ENCODE results near the gene SLFNL1. TPM values are rescaled to one million over a fixed set of nuclear protein-coding genes. Genes with fewer than 3 reads are reported as not detected.

SLFNL1 gene
- total RNA-seq, 1 donor from 2014 or later, result 1.3 TPM

- TF ChIP-seq CTCF (IDR thresholded peaks at IDR 0.05; ENCODE audit: unreplicated experiment), result no peak
- H3K9me3 Mint-ChIP-seq, result no peaks in the 10 kb centered on the region
- DNase-seq (ENCODE audit: low spot score in 2 of 2, unreplicated experiment in 2 of 2), result no peak
- H3K36me3 Mint-ChIP-seq, result peaks cover 30% of the 10 kb centered on the region
- no peak overlapping the region for H3K27ac Mint-ChIP-seq
- no peak overlapping the region for H3K4me3 Mint-ChIP-seq
- H3K4me1 Mint-ChIP-seq, result no peaks in the 10 kb centered on the region
- H3K27me3 Mint-ChIP-seq (ENCODE audit: low read depth), result no peaks in the 10 kb centered on the region
These were observed 4.7 kb upstream of the SLFNL1 start for GRCh38 chr1:41025979-41026819.

GRCh38 chr1:41024953-41025352, 3.4 kb upstream of the SLFNL1 start:
- Mint-ChIP-seq H3K4me3 (no peak overlapping the region), H3K9me3 (no peaks in the 10 kb centered on the region), H3K27ac (no peak overlapping the region), H3K4me1 (no peaks in the 10 kb centered on the region), H3K36me3 (peaks cover 23% of the 10 kb centered on the region), H3K27me3 (ENCODE audit: low read depth) (no peaks in the 10 kb centered on the region)
- DNase-seq (ENCODE audit: low spot score in 2 of 2, unreplicated experiment in 2 of 2), result no peak
- TF ChIP-seq CTCF (IDR thresholded peaks at IDR 0.05; ENCODE audit: unreplicated experiment), result no peak

GRCh38 chr1:41023279-41023990, 1.9 kb upstream of the SLFNL1 start:
- no peaks in the 10 kb centered on the region for H3K27me3 Mint-ChIP-seq (ENCODE audit: low read depth)
- DNase-seq (ENCODE audit: low spot score in 2 of 2, unreplicated experiment in 2 of 2), result no peak
- no peaks in the 10 kb centered on the region for H3K4me1 Mint-ChIP-seq
- H3K4me3 Mint-ChIP-seq, result no peak overlapping the region
- peaks cover 15% of the 10 kb centered on the region for H3K36me3 Mint-ChIP-seq
- no peaks in the 10 kb centered on the region for H3K9me3 Mint-ChIP-seq
- TF ChIP-seq CTCF (IDR thresholded peaks at IDR 0.05; ENCODE audit: unreplicated experiment), result no peak
- no peak overlapping the region for H3K27ac Mint-ChIP-seq

GRCh38 chr1:41022424-41022823, 899 bp upstream of the SLFNL1 start:
- no peak for DNase-seq (ENCODE audit: low spot score in 2 of 2, unreplicated experiment in 2 of 2)
- Mint-ChIP-seq H3K27me3 (ENCODE audit: low read depth) (no peaks in the 10 kb centered on the region), H3K4me1 (no peaks in the 10 kb centered on the region)

GRCh38 chr1:41020654-41021053, 871 bp downstream of the SLFNL1 start:
- no peaks in the 10 kb centered on the region for H3K4me1 Mint-ChIP-seq
- H3K4me3 Mint-ChIP-seq, result no peak overlapping the region
- DNase-seq (ENCODE audit: low spot score in 2 of 2, unreplicated experiment in 2 of 2), result no peak
- no peaks in the 10 kb centered on the region for H3K27me3 Mint-ChIP-seq (ENCODE audit: low read depth)
- no peaks in the 10 kb centered on the region for H3K9me3 Mint-ChIP-seq
- no peak for TF ChIP-seq CTCF (IDR thresholded peaks at IDR 0.05; ENCODE audit: unreplicated experiment)
- H3K27ac Mint-ChIP-seq, result no peak overlapping the region
- peaks cover 3% of the 10 kb centered on the region for H3K36me3 Mint-ChIP-seq

More at GRCh38 chr1:41022424-41022823, 899 bp upstream of the SLFNL1 start:
- H3K9me3 Mint-ChIP-seq, result no peaks in the 10 kb centered on the region
- peaks cover 9% of the 10 kb centered on the region for H3K36me3 Mint-ChIP-seq
- H3K4me3 Mint-ChIP-seq, result no peak overlapping the region
- no peak for TF ChIP-seq CTCF (IDR thresholded peaks at IDR 0.05; ENCODE audit: unreplicated experiment)
- H3K27ac Mint-ChIP-seq, result no peak overlapping the region

Data from mesothelial cell of epicardium (in vitro differentiated cells).